ENCODE measurements around the gene PLP2. TPM values are rescaled to one million over a fixed set of nuclear protein-coding genes. Genes with fewer than 3 reads are reported as not detected.
"Not testable (repeated sequence)": the region's sequence is repeated elsewhere in the genome, so short reads cannot be mapped to it uniquely, and the experiment has no call there.

The PLP2 gene
- total RNA-seq, 2 experiments from 2014 or later = 267 to 273 TPM

DNA sequence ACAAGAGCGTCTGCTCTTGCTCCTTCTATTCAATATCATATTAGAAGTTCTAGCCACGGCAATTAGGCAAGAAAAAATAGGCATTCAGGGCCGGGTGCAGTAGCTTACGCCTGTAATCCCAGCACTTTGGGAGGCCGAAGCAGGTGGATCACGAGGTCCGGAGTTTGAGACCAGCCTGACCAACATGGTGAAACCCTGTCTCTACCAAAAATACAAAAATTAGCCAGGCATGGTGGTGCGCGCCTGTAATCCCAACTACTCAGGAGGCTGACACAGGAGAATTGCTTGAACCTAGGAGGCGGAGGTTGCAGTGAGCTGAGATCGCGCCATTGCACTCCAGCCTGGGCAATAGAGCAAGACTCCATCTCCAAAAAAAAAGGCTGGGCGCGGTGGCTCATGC, 22.4 kb upstream of the PLP2 start:
- CTCF ChIA-PET; POLR2A ChIA-PET; H3K27ac Mint-ChIP-seq; H3K27me3 Mint-ChIP-seq; H3K4me3 Mint-ChIP-seq; H3K4me1 Mint-ChIP-seq; DNase-seq; H3K9me3 Mint-ChIP-seq; H3K36me3 Mint-ChIP-seq (ENCODE audit: low read depth): not testable (repeated sequence)

DNA sequence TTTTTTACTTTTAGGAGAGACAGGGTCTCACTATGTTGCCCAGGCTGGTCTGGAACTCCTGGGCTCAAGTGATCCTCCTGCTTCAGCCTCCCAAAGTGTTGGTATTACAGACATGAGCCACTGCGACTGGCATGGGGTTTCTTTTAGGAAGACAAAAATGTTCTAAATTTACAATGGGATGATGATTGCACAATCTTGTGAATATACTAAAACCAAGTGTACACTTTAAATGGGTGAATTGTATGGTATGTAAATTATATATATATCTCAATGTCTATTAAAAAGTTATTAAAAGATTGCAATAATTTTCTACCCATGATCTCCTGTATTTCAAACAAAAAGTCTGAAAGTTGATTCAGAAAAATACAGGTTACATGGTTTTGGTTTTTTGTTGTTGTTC, 18.2 kb upstream of the PLP2 start:
- Mint-ChIP-seq H3K36me3 (ENCODE audit: low read depth) (no peaks in the 10 kb centered on the region), H3K4me1 (peaks cover 18% of the 10 kb centered on the region), H3K27me3 (no peaks in the 10 kb centered on the region), H3K9me3 (no peaks in the 10 kb centered on the region), H3K4me3 (no peak overlapping the region), H3K27ac (no peak overlapping the region)
- POLR2A ChIA-PET = no interaction called here
- CTCF ChIA-PET = no interaction called here
- no peak for DNase-seq

DNA sequence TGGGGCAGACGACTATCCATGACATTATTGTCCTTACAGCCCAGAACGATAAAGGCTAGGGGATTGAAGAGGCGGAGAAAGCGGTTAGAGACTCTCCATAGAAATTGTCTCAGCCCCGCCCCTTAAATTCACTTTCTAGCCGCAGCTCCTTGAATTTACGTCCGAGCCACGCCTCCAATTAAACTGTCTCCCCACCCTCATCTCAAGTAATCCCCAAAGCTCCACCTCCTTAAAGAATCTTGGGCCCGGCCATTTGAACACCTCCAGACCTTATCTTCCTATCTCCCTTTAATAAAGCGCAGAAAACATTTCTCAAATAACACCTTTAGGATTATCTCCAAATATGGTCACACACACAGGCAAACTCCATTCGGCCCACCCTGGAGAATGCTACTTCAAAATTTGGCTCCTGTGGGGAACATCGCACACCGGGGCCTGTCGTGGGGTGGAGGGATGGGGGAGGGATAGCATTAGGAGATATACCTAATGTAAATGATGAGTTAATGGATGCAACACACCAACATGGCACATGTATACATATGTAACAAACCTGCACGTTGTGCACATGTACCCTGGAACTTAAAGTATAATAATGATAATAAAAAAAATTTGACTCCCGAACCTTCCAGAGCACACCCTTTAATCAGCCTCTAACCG, 16.3 kb upstream of the PLP2 start:
- peak; percentile 50 for DNase-seq
- H3K27ac Mint-ChIP-seq = peak overlapping the region; percentile 94
- H3K27me3 Mint-ChIP-seq = no peaks in the 10 kb centered on the region
- H3K36me3 Mint-ChIP-seq (ENCODE audit: low read depth) = no peaks in the 10 kb centered on the region
- peak overlapping the region; percentile 89 for H3K4me3 Mint-ChIP-seq
- ChIA-PET POLR2A (interaction anchor here (0.6 to 0.9 kb wide), 4 partner anchors 11 to 76 kb away, joined by 3 to 6 read pairs (median 4); partner anchors contain the start of gene WDR45), CTCF (interaction anchor here (0.6 to 2.2 kb wide), 22 partner anchors 8 to 197 kb away, joined by 3 to 18 read pairs (median 4); partner anchors contain the start of genes CCDC22, GRIPAP1, PLP2 and PPP1R3F)
- no peaks in the 10 kb centered on the region for H3K9me3 Mint-ChIP-seq
- peaks cover 18% of the 10 kb centered on the region for H3K4me1 Mint-ChIP-seq

DNA sequence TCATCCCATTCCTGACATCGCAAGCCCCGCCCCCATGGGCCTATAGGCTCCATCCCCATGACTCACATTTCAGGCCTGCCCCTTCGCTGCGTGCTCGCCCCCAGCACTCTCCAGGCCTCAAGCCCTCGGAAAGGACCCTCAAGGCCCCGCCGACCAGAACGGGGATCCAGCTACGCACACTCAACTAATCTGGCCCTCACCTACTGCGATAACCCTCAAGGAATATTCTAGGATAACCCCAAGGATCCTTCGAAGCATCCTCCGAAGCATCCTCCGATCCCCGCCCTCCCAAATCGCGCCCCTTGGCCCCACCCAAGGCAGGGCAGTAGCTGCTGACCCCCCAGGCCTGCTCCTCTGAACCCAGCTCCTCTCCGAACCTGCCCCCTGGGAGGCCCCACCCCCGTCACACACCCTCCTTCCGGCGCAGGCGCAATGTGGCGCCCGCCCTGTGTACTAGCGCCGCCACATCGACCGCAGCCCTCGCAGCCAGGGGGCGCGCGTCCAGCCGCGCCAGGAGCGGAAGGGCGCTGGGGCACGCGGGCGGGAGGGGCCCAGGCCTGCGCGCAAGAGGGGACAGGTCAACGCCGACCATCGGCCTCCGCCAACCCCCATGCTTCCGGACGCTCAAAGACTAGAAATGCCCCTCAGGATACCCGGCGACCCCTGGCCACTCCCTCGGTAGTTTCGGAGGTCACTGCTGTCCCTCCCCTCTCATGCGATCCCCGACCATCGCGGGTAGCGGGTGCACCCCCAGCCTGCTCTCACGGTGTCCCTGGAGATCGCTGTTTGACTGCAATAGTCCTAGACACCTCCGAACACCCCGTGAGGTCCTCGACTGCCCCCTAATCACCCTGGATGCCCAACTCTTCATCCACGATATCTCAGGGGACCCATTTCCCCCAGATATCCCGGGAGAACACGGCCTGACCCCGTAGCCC, 15.5 kb upstream of the PLP2 start:
- Mint-ChIP-seq H3K36me3 (ENCODE audit: low read depth) (no peaks in the 10 kb centered on the region), H3K27ac (peak overlapping the region; percentile 94), H3K4me3 (peak overlapping the region; percentile 89), H3K27me3 (no peaks in the 10 kb centered on the region), H3K4me1 (peaks cover 18% of the 10 kb centered on the region), H3K9me3 (no peaks in the 10 kb centered on the region)
- DNase-seq = peak; percentile 87
- ChIA-PET CTCF (interaction anchor here (0.6 to 2.2 kb wide), 21 partner anchors 10 to 198 kb away, joined by 3 to 18 read pairs (median 5); partner anchors contain the start of genes CCDC22, GRIPAP1, PLP2 and PPP1R3F), POLR2A (interaction anchor here (0.6 to 0.9 kb wide), 4 partner anchors 10 to 77 kb away, joined by 3 to 6 read pairs (median 4); partner anchors contain the start of gene WDR45)

DNA sequence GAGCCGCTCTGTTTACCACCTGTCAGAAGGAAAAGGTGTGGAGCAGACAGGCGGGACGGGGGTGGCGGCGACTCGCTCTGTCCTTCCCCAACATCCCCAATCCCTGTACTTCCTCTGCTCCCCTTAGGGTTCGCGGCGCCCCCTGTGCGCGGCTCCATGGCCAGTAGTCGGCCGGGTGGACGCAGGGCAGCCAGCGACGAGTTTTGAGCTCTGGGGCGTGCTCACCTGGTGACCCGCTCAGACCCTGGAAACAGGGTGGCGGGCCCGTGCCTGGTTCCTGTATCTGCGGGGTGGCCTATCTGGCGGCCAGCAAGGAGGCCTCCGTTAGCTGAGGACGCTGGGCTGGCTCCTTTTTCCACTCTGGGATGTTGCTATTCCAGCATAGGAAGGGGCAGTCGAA, 14.5 kb upstream of the PLP2 start:
- H3K4me3 Mint-ChIP-seq = no peak overlapping the region
- CTCF ChIA-PET = interaction anchor here (0.8 kb wide), 1 partner anchor 15 kb away, joined by 3 read pairs; no protein-coding TSS in a partner anchor
- no peaks in the 10 kb centered on the region for H3K9me3 Mint-ChIP-seq

DNA sequence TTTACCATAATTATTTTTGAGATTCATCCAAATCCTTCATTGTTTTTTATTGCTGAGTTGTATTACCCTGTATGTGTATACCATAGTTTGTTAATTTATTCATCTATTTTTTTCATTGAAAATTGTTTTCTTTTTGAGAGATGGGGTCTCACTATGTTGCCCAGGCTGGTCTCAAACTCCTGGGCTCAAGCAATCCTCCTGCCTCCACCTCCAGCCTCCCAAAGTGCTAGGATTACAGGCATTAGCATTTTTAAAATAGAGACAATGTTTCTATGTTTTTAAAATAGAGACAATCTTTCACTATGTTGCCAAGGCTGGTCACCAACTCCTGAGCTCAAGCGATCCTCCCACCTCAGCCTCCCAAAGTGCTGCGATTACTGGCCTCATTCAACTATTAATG, 10.8 kb upstream of the PLP2 start:
- H3K27me3 Mint-ChIP-seq = no peaks in the 10 kb centered on the region
- H3K36me3 Mint-ChIP-seq (ENCODE audit: low read depth) = no peaks in the 10 kb centered on the region
- ChIA-PET CTCF (interaction anchor here (1.3 kb wide), 1 partner anchor 32 kb away, joined by 6 read pairs; no protein-coding TSS in a partner anchor), POLR2A (no interaction called here)
- H3K4me3 Mint-ChIP-seq = no peak overlapping the region
- DNase-seq = no peak
- peaks cover 28% of the 10 kb centered on the region for H3K4me1 Mint-ChIP-seq
- no peaks in the 10 kb centered on the region for H3K9me3 Mint-ChIP-seq
- no peak overlapping the region for H3K27ac Mint-ChIP-seq

More for the DNA sequence above, 14.5 kb upstream of the PLP2 start:
- H3K36me3 Mint-ChIP-seq (ENCODE audit: low read depth) = no peaks in the 10 kb centered on the region
- POLR2A ChIA-PET = no interaction called here
- no peak for DNase-seq
- H3K27ac Mint-ChIP-seq = no peak overlapping the region
- H3K4me1 Mint-ChIP-seq = peaks cover 21% of the 10 kb centered on the region
- H3K27me3 Mint-ChIP-seq = no peaks in the 10 kb centered on the region

DNA sequence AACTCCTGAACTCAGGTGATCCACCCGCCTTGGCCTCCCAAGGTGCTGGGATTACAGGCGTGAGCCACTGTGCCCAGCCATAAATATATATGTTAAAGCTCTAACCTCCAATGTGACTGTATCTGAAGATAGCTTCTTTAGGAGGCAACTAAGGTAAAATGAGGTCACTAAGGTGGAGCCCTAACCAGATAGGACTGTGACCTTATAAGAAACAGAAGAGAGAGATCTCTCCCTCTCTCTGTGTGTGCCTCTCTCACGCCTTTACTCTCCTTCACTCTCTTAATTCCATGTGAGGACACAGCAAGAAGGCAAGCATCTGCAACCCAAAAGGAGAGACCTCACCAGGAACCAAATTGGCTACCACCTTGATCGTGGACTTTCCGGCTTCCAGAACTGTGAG, 10.1 kb upstream of the PLP2 start:
- Mint-ChIP-seq H3K36me3 (ENCODE audit: low read depth) (no peaks in the 10 kb centered on the region), H3K4me1 (peaks cover 27% of the 10 kb centered on the region), H3K27me3 (no peaks in the 10 kb centered on the region), H3K27ac (no peak overlapping the region), H3K9me3 (no peaks in the 10 kb centered on the region), H3K4me3 (no peak overlapping the region)
- ChIA-PET CTCF (interaction anchor here (1.3 kb wide), 1 partner anchor 31 kb away, joined by 6 read pairs; no protein-coding TSS in a partner anchor), POLR2A (no interaction called here)
- no peak for DNase-seq

DNA sequence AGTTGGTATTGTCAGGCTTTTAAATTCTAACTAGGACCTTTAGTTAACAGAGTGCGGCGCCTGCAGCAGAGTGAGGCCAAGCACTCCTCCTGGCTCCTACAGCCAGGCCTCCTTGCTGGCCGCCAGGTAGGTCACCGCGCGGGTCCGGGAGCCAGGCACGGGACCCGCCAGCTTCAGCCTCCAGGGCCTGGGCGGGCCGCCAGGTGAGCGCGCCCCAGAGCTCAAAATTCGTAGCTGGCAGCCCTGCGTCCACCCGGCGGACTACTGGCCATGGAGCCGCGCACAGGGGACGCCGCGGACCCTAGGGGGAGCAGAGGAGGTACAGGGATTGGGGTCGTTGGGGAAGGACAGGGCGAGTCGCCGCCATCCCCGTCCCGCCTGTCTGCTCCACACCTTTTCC, 9.1 kb upstream of the PLP2 start, which contains the start of gene MAGIX:
TSS of gene MAGIX (plus strand) at position 139 of the 400 bp plus-strand sequence. CDS start at position 271, 132 bp downstream.
- Mint-ChIP-seq H3K9me3 (no peaks in the 10 kb centered on the region), H3K27me3 (no peaks in the 10 kb centered on the region), H3K4me1 (peaks cover 34% of the 10 kb centered on the region), H3K4me3 (peak within 1 kb of the TSS; percentile 74), H3K27ac (peak within 1 kb of the TSS; percentile 47), H3K36me3 (ENCODE audit: low read depth) (no peaks in the 10 kb centered on the region)
- POLR2A ChIA-PET = no interaction called here
- no peak for DNase-seq
- CTCF ChIA-PET = no interaction called here

DNA sequence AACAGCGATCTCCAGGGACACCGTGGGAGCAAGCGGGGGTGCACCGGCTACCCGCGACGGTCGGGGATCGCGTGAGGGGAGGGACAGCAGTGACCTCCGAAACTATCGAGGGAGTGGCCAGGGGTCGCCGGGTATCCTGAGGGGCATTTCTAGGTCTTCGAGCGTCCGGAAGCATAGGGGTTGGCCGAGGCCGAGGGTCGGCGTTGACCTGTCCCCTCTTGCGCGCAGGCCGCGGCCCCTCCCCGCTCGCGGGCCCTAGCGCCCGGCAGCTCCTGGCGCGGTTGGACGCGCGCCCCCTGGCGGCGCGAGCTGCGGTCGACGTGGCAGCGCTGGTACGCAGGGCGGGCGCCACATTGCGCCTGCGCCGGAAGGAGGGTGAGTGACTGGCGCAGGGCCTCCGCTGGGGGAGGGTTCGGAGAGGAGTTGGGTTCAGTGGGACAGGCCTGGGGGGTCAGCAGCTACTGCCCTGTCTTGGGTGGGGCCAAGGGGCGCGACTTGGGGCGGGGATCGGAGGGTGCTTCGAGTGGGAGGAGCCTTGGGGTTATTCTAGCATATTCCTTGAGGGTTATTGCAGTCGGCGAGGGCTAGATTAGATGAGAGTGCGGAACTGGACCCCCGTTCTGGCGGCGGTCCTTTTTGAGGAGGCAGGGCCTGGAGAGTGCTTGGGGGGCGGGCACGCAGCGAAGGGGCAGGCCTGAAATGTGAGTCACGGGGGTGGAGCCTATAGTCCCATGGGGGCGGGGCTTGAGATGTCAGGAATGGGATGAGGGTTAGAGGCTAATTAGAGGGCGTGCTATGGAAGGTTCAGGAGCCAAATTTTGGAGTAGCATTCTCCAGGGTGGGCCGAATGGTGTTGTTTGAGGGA, 7.9 kb upstream of the PLP2 start:
- POLR2A ChIA-PET = interaction anchor here (0.7 to 1.4 kb wide), 4 partner anchors 8 to 120 kb away, joined by 3 to 5 read pairs (median 3); partner anchors contain the start of genes PLP2 and TFE3
- peaks cover 41% of the 10 kb centered on the region for H3K4me1 Mint-ChIP-seq
- no peaks in the 10 kb centered on the region for H3K9me3 Mint-ChIP-seq

DNA sequence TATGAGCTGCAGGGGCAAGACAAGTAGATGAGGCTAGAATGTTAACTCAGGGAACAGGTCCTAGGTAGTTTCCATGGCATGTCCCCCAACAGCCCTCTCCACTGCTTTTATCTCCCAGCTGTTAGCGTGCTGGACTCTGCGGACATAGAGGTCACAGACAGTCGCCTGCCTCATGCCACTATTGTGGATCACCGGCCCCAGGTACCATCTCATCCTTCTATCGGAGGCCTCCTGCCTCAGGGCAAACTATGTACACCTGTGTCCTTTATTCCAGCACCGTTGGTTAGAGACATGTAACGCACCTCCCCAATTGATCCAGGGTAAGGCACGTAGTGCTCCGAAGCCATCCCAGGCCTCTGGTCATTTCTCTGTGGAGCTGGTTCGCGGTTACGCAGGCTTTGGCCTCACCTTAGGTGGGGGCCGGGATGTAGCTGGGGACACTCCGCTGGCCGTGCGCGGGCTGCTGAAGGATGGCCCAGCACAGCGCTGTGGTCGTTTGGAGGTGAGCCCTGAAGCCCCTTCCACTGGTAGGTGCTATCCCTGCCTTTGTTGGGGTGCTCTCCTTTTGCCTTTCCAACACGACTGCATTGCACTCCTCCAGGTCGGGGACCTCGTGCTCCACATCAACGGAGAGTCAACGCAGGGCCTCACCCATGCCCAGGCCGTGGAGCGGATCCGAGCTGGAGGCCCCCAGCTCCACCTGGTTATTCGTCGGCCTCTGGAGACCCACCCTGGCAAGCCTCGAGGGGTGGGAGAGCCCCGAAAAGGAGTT, 6.9 kb upstream of the PLP2 start:
- DNase-seq = no peak
- Mint-ChIP-seq H3K4me1 (peaks cover 45% of the 10 kb centered on the region), H3K27ac (peak overlapping the region; percentile 87), H3K9me3 (no peaks in the 10 kb centered on the region), H3K27me3 (no peaks in the 10 kb centered on the region), H3K36me3 (ENCODE audit: low read depth) (no peaks in the 10 kb centered on the region), H3K4me3 (no peak overlapping the region)
- POLR2A ChIA-PET = interaction anchor here (1.3 to 1.4 kb wide), 2 partner anchors 28 to 121 kb away, joined by 3 read pairs; partner anchors contain the start of gene TFE3
- CTCF ChIA-PET = interaction anchor here (0.9 to 1.0 kb wide), 2 partner anchors 26 to 273 kb away, joined by 3 to 4 read pairs; no protein-coding TSS in a partner anchor

More for the DNA sequence above, 7.9 kb upstream of the PLP2 start:
- Mint-ChIP-seq H3K27me3 (no peaks in the 10 kb centered on the region), H3K27ac (peak overlapping the region; percentile 87), H3K36me3 (ENCODE audit: low read depth) (no peaks in the 10 kb centered on the region), H3K4me3 (peak overlapping the region; percentile 74)
- CTCF ChIA-PET = interaction anchor here (0.6 to 1.1 kb wide), 6 partner anchors 9 to 272 kb away, joined by 3 to 7 read pairs (median 4); partner anchors contain the start of gene OTUD5
- DNase-seq = peak; percentile 84

Data from activated CD4-positive, alpha-beta memory T cell treated with anti-CD3 and anti-CD28 coated beads, Interleukin-2, amount 10 ng/mL, durations not matched to agents 7 days and 5 days (primary cell).